ENCODE data around the gene NFATC2.

The NFATC2 gene

GRCh38 chr20:51542571-51543421, at the start of gene NFATC2:
Gene NFATC2 (minus strand): TSS chr20:51542719. CDS start chr20:51542499, 220 bp downstream.
- DNase-seq (ENCODE audit: low read depth in 2 of 2) = no peak

- DNase-seq (ENCODE audit: low read depth in 2 of 2) = peak in 1 of 2 experiments; percentile 34
These were observed 49.4 kb upstream of the NFATC2 start for GRCh38 chr20:51591871-51592270.

DNA sequence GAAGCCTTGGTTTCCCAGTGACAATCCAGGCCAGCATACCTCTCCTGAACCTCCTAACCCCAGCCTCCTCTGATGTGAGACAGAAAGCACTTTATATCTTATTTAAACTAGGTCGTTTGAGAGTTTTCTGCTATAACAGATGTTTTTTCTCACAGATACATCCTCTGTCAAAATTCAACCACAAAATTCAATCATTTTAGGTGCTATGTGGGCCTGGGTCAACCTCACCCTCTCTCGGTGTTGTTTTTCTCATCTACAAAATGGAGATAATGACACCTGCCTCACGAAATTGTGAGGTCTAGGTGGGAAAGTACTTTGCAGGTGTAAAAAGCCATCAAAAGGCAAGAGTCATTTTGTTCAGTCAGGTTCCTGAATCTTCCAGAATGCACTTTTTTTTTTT, 46.2 kb upstream of the NFATC2 start:
- DNase-seq (ENCODE audit: low read depth in 2 of 2) = no peak

DNA sequence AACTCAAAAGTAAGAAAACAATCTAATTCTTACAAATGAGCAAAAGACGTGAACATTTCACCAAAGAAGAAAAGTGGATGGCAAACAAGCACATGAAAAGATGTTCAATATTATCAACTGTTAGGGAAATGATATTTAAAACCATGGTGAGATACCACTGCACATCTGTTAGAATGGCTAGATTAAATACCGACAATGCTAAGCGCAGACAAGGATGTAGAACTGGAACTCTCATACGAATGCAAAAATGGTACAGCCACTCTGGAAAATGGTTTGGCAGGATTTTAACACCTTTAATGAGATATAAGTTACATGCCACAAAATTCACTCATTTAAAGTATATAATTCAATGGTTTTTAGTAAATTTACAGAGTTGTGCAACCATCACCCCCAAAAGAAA, 44.6 kb upstream of the NFATC2 start:
- DNase-seq (ENCODE audit: low read depth in 2 of 2) = no peak

GRCh38 chr20:51586005-51586440, 43.5 kb upstream of the NFATC2 start:
- peak; percentile 99 for DNase-seq (ENCODE audit: low read depth in 2 of 2)

- DNase-seq (ENCODE audit: low read depth in 2 of 2) = no peak
These were observed 42.6 kb upstream of the NFATC2 start for GRCh38 chr20:51585148-51585547.

- no peak for DNase-seq (ENCODE audit: low read depth in 2 of 2)
These were observed 42.2 kb upstream of the NFATC2 start for GRCh38 chr20:51584737-51585136.

DNA sequence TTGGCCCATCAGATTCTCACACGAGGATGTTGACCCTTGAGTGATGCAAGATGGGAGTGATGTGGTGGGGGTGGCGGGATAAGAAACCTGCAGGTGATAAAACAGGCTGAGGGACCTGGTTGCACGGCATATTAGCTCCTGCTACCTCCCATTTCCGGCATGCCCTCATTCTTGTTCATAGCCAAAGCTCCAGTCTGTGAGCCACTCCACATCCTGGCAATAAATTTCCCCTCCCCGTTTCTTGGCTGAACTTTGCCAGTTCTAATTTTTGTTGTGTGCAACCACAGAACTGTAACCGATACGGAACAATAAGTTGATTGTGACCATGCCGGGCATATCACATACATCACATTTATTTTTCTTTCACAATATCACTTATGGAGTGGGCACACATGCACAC, 41.6 kb upstream of the NFATC2 start:
- DNase-seq (ENCODE audit: low read depth in 2 of 2) = no peak

DNA sequence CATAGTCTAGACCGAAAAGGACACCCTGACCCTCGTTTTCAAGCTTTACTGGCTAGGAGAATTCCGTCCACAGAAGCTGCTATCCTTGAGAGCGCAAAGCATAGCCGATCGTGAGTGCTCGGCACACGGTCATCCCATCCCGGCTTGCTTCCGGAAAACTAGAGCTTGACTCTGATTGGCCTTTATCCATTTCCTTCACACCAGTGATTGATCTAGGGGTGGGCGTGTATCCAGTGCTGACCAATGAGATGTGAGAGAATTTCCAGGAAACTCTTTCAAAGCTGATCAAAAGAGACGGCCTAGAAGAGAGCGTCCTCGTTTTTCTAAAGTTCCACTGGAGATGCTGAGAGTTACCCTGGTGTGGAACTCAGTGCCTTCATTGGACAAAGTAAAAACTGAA, 41.0 kb upstream of the NFATC2 start:
- DNase-seq (ENCODE audit: low read depth in 2 of 2) = no peak

- DNase-seq (ENCODE audit: low read depth in 2 of 2) = no peak
These were observed 40.6 kb upstream of the NFATC2 start for GRCh38 chr20:51583073-51583472.

- DNase-seq (ENCODE audit: low read depth in 2 of 2) = no peak
These were observed 39.1 kb upstream of the NFATC2 start for GRCh38 chr20:51581571-51581970.

GRCh38 chr20:51579137-51579536, 36.6 kb upstream of the NFATC2 start:
- no peak for DNase-seq (ENCODE audit: low read depth in 2 of 2)

DNA sequence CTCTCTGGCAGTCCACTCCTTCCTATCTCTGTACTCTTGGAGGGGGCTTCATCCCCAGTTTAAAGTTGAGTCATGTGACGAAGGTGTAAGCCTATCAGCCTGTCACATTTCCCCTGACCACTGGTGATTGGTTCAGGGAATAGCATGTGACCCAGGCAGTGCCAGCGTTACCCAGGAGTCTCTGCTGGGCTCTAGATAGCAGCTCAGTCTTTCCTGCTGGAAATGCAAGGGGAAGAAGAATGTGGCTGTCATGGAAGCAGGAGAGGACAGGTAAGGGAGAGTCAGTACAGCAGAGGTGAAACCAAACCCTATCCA, 35.6 kb upstream of the NFATC2 start:
- no peak for DNase-seq (ENCODE audit: low read depth in 2 of 2)

DNA sequence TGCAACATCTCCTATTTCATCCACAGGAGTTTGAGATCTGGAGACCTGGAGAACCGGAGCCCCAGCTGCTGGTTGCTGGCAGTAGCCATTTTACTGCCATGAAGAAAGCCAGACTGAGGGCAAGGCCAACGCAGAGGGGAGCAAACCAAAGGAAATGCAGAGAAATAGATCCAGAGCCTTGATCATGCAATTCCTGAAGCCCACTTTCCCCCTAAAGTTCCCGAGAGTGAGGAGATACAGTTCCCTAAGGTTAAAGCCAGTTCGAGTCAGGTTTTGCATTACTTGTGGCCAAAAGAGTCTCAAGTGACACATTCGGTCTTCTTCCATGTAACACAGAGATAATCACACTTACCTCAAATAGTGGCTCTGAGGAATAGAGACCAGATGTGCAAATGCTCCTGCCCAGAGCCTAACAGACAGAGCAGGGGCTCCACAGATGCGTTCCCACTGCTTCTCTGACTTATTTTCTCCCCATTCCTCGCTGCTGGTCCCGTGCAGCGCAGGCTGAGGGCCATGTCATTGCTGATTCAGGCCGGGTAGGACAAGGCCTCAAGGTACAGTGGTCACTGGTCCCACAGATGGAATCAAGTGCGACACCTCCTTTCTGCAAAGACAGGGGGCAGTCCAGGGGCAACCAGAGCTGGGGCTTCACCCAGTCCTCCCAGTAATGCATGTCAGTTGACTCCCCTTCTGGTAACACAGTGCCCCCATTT, 35.1 kb upstream of the NFATC2 start:
- no peak for DNase-seq (ENCODE audit: low read depth in 2 of 2)

- no peak for DNase-seq (ENCODE audit: low read depth in 2 of 2)
These were observed 33.0 kb upstream of the NFATC2 start for GRCh38 chr20:51575486-51575885.

DNA sequence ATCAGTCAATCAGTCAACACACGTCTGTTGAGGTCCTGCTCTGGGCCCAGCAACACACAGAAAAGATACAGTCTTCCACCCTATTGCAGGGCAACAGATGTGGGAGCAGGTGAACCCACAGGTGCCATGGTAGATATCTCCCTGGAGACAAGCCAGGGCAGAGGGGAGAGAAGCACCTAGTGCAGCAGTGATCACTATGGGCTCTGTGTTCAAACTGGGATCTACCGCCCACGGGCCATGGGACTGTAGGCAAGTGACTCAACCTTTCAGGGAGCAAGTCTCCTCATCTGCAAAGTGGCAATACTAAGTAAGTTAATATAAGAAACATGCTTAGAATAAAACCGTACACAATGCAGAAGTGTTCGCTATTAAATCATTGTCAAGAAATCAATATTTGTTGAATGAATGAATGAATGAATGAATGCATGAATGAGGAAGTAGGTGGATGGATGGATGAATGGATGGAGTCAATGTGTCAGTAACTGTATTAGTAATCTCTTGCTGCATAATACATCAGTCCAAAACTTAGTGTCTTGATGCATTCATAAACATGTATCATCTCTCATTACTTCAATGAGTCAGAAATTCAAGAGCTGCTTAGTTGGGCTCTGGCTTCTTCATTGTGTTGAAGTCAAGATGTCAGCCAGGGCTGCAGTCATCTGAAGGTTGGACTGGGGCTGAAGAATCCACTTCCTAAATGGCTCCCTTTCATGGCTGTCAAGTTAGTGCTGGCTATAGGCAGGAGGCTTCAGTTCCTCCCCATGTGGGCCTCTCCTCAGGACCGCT, 31.9 kb upstream of the NFATC2 start:
- DNase-seq (ENCODE audit: low read depth in 2 of 2) = no peak

DNA sequence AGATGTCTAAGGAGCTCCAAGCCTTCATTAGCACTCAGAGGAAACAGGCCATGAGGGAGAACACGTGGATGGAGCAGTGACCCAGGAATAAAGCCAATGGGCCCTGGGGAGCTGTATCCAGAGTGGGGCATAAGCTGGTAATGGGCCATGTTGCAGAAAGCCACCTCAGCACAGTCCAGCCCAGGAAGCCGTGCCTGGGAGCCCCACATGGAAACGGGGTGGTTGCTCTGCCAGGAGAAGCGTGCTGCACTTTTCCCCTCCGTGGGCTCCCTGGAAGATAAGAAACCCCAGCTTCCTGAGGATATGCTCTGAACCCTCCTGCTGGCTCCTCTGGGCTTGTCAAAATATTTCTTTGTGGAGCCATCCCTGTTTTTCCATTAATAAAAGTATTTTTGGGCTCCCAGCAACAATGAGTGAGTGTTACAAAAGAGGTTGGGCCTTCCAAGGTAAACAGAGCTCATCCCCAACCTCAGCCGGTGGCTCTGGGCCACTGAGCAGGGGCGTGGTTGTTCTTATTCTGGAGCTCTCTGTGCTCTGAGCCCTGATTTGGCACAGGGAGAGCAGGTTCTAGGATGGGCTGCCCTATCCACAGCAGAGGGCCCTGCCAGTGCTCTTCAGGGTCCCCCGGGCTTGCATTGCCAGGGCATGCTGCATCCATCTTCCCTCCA, 31.2 kb upstream of the NFATC2 start:
- DNase-seq (ENCODE audit: low read depth in 2 of 2) = no peak

DNA sequence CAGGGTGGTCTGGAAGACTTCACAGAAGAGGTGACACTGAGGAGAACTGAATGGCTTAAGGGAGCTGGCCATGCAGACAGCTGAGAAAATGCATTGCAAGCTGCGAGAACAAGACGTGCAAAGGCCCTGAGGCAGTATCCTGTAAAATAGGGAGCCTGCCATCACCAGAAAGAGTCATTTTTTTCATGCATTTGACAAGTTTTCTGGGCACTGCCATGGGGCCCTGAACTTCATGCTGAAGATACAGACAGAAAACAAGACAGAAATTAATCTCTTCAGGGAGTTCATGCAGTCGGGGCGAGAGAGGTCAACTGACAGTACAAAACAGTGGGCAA, 28.9 kb upstream of the NFATC2 start:
- no peak for DNase-seq (ENCODE audit: low read depth in 2 of 2)

DNA sequence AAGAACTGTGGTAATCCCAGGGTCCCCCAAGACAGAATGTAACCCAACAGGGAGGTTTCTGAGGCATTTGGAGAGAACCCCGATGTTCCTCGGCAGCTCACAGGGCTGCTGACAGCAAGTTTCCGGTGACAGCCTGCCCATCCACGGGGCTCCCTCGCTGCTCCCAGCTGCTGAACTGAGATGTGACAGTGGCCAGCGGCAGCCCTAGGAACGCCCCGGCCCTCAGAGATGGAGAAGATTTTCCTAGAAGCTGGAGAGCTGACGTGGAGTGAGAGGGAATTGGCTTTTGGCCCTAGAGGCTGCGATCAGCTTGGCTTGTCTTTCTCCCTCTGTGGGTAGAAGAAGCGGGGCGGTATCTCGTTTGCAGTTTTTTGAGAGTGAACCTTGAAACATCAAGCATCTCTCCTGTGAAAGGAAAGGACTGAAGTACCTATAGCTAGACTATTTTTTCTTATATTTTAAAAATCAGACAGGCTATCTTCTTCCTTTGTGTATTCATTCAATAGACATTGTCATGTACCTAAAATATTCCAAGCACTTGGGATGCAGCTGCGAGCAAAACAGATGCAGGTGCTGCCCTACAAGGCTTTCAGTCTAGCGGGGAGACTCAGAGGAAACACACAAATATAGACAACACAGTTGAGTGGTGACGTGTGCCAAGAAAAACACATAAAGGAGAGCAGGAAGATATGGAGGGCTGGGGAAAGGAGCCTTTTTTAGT, 28.4 kb upstream of the NFATC2 start:
- no peak for DNase-seq (ENCODE audit: low read depth in 2 of 2)

DNA sequence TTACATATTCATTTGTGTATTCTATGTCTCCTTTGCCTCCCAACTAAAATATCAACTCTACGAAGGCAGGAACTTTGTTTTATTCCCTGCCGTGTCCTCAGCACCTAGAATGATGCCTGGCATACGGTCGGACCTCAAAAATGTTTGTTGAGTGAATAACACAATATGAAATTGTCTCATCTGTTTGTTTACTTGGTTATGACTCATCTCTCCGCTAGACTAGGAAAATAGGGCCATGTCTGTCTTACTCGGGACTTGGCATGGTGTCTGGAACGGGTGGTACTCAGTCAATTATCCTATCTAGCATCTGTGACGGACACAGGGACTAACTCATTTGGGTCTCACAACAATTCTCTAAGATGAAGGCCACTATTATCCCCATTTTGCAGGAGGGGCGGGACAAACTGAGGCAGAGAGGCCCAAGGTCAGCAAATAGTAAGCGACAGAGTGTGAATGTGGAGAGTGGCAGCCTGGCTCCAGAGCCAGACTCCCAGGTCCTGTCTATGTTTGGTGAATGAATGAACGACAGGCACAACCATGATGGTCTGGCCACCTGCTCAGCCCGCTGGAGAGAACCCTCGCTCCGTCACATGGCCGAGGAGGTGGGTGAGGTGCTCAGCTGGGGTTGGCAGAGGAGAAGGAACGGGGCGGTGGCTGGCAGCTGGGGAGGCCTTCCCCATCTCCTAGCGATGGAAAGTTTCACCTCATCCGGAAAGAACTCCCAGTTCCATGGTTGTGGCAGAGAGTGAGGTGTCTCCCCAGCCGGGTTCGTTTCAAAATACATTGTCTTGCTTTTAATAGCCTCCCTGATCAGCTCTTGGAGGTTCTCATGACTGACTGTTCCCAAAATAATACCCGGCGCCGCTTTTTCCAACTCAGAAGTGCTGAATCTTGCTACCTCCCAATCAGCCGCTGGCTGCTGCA, 27.6 kb upstream of the NFATC2 start:
- DNase-seq (ENCODE audit: low read depth in 2 of 2) = no peak

Data from fibroblast of skin of left quadriceps (primary cell).